ENCODE results near the gene NFATC4. TPM values are rescaled to one million over a fixed set of nuclear protein-coding genes. Genes with fewer than 3 reads are reported as not detected.

Gene NFATC4
- total and polyA plus RNA-seq, 2 experiments from 2014 or later, result 20.9 to 26.6 TPM

DNA sequence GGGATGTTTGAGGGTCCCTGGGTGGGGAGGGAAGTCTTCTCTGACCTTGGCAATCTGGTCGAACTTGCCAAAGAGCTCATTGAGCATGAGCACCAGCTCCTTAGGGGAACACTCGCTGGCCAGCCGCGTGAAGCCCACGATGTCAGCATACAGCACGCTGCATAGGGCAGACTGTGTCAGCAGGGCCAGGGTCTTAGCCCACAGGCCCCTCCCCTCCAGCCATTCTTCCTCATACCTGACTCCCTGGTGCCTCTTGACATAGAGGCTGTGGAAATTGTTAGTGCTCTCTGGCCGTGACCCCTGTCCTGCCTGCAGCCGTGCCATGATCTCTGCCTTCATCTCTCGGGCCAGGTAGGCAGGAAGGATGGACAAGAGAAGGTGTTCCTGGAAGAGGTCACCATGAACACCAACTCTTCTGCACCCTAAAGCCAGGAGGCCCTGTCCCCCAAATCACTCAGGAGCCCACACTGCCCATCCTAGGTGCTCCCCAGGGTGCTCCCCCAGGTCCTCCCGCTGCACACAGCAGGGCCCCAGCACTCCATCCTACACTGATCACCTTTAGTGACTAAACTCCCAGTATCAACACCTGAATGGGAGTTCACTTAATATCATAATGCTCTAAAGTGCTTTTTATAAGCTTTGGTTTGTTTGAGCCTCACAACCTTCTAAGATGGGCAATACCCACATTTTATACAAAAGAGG lies 36.9 kb upstream of the NFATC4 start:
- peaks cover 66% of the 10 kb centered on the region for H3K27me3 Mint-ChIP-seq (ENCODE audit: insufficient read depth, low read depth, poor library complexity)
- Histone ChIP-seq H3K79me2 (replicated peaks; ENCODE audit: insufficient read depth) (no peaks in the 10 kb centered on the region), H3K27ac (ENCODE audit: low read depth) (no peak overlapping the region), H3K9me2 (ENCODE audit: insufficient read depth) (no peaks in the 10 kb centered on the region), H3K27me3 (ENCODE audit: insufficient read depth) (peaks cover 72% of the 10 kb centered on the region), H3K36me3 (ENCODE audit: insufficient read depth) (no peaks in the 10 kb centered on the region), H4K20me1 (replicated peaks; ENCODE audit: insufficient read depth) (no peaks in the 10 kb centered on the region; the same call in 1 of the 2 replicates), H3K4me3 (peak overlapping the region; percentile 80), H2AFZ (peak overlapping the region; percentile 100), H3F3A (replicated peaks; ENCODE audit: low read depth) (0 out of 2 replicates have a peak, but pooled peaks cover 8% of the 10 kb centered on the region), H3K4me1 (ENCODE audit: insufficient read depth) (peaks cover 24% of the 10 kb centered on the region; the same call in 1 of the 2 replicates), H3K4me2 (peak overlapping the region; percentile 92)
- no peak overlapping the region for H3K27ac Mint-ChIP-seq
- no peak overlapping the region for H3K4me3 Mint-ChIP-seq
- no peaks in the 10 kb centered on the region; the same call in 2 of the 3 replicates for H3K36me3 Mint-ChIP-seq (ENCODE audit: low read depth)
- no peak for ATAC-seq
- TF ChIP-seq ZNF114 (CRISPR knock-in tag; IDR thresholded peaks at IDR 0.05), result no peak
- TF ChIP-seq, protein P1, sequence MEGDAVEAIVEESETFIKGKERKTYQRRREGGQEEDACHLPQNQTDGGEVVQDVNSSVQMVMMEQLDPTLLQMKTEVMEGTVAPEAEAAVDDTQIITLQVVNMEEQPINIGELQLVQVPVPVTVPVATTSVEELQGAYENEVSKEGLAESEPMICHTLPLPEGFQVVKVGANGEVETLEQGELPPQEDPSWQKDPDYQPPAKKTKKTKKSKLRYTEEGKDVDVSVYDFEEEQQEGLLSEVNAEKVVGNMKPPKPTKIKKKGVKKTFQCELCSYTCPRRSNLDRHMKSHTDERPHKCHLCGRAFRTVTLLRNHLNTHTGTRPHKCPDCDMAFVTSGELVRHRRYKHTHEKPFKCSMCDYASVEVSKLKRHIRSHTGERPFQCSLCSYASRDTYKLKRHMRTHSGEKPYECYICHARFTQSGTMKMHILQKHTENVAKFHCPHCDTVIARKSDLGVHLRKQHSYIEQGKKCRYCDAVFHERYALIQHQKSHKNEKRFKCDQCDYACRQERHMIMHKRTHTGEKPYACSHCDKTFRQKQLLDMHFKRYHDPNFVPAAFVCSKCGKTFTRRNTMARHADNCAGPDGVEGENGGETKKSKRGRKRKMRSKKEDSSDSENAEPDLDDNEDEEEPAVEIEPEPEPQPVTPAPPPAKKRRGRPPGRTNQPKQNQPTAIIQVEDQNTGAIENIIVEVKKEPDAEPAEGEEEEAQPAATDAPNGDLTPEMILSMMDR (conservative IDR thresholded peaks at IDR 0.05; ENCODE audit: low read depth in 2 of 2), result no peak
- no peak for TF ChIP-seq ZNF462 (CRISPR knock-in tag; IDR thresholded peaks at IDR 0.05)
- no peak for TF ChIP-seq EZH2phosphoT487 (IDR thresholded peaks at IDR 0.05; ENCODE audit: unreplicated experiment)
- no peak for TF ChIP-seq STAT1 (IDR thresholded peaks at IDR 0.05; ENCODE audit: unreplicated experiment)
- TF ChIP-seq CREB1 (CRISPR knock-in tag; IDR thresholded peaks at IDR 0.05; ENCODE audit: low read depth), result no peak
- TF ChIP-seq ETS1 (IDR thresholded peaks at IDR 0.05), result no peak
- TF ChIP-seq JUNB (IDR thresholded peaks at IDR 0.05; ENCODE audit: unreplicated experiment), result no peak
- TF ChIP-seq NANOG (IDR thresholded peaks at IDR 0.05; ENCODE audit: borderline replicate concordance), result no peak
- no peak for DNase-seq (ENCODE audit: low spot score)
- peaks cover 20% of the 10 kb centered on the region for H3K4me1 Mint-ChIP-seq
- H3K9me3 Mint-ChIP-seq, result no peaks in the 10 kb centered on the region; the same call in 2 of the 3 replicates

All from GM23338 (cell line).